NCI-H345 treated with DMSO at 0.1 percent for 48 hours (cell line): ENCODE data around the gene GOLM1.
"Not testable (repeated sequence)": the region's sequence is repeated elsewhere in the genome, so short reads cannot be mapped to it uniquely, and the experiment has no call there.

ENCODE experiments used
- DNase-seq: peaks from one replicate; lab custom pipeline; 2025; ENCODE audit not compliant: unreplicated experiment; lab: John Stamatoyannopoulos, UW

The GOLM1 gene

GRCh38 chr9:86098824-86099700 lies at the start of gene GOLM1:
GOLM1 (minus strand) TSS chr9:86099558; CDS start chr9:86079320, 20,238 bp downstream.
- DNase-seq: peak; percentile 29

- not testable (repeated sequence) for DNase-seq
Measured at GRCh38 chr9:86146671-86147070, 47.3 kb upstream of the GOLM1 start.

- not testable (repeated sequence) for DNase-seq
Measured at GRCh38 chr9:86145960-86146359, 46.6 kb upstream of the GOLM1 start.

GRCh38 chr9:86142973-86143372 lies 43.6 kb upstream of the GOLM1 start:
- no peak for DNase-seq

GRCh38 chr9:86141843-86142242 lies 42.5 kb upstream of the GOLM1 start:
- no peak for DNase-seq

- DNase-seq: no peak
Measured at GRCh38 chr9:86135371-86135770, 36.0 kb upstream of the GOLM1 start.

GRCh38 chr9:86134361-86134760 lies 35.0 kb upstream of the GOLM1 start:
- no peak for DNase-seq

- no peak for DNase-seq
Measured at GRCh38 chr9:86128235-86128822, 29.0 kb upstream of the GOLM1 start.

- DNase-seq: peak; percentile 23
Measured at GRCh38 chr9:86126998-86127972, 27.9 kb upstream of the GOLM1 start.

GRCh38 chr9:86122311-86122710 lies 23.0 kb upstream of the GOLM1 start:
- DNase-seq: no peak

GRCh38 chr9:86119457-86119856 lies 20.1 kb upstream of the GOLM1 start:
- DNase-seq: no peak

GRCh38 chr9:86116425-86116824 lies 17.1 kb upstream of the GOLM1 start:
- DNase-seq: no peak

- DNase-seq: no peak
Measured at GRCh38 chr9:86115886-86116285, 16.5 kb upstream of the GOLM1 start.

GRCh38 chr9:86112057-86112456 lies 12.7 kb upstream of the GOLM1 start:
- no peak for DNase-seq

GRCh38 chr9:86102626-86103025 lies 3.3 kb upstream of the GOLM1 start:
- no peak for DNase-seq

- DNase-seq: no peak
Measured at GRCh38 chr9:86099701-86100364, 475 bp upstream of the GOLM1 start.

- peak; percentile 46 for DNase-seq
Measured at GRCh38 chr9:86097510-86098224, 1.7 kb downstream of the GOLM1 start.

GRCh38 chr9:86096386-86096785 lies 3.0 kb downstream of the GOLM1 start:
- no peak for DNase-seq

GRCh38 chr9:86093788-86094555 lies 5.4 kb downstream of the GOLM1 start:
- DNase-seq: no peak
